MM.1S (cell line): ENCODE results near the gene RBMS3.

Source experiments
- CTCF ChIP-seq: fragments of 300-600 bp; sonication (generic); IDR thresholded peaks from 2 replicates; pipeline ENCODE4 v1.5.1; 2016; ENCODE audit warnings: antibody characterized with exemption, low read length, mixed read lengths
- EZH2 ChIP-seq: fragments of 300-600 bp; sonication (generic); optimal IDR thresholded peaks from 2 replicates; pipeline ENCODE3; 2017; ENCODE audit warnings: low read depth, mild to moderate bottlenecking, antibody characterized with exemption, low read length, mixed read lengths
- EZH2phosphoT487 ChIP-seq: fragments of 300-600 bp; sonication (generic); IDR thresholded peaks from 2 replicates; pipeline ENCODE4 v1.6.1; 2018; ENCODE audit warnings: antibody characterized with exemption, low read length

- TF ChIP-seq CTCF: no peak
- TF ChIP-seq EZH2: no peak
- TF ChIP-seq EZH2phosphoT487: no peak
Observed at GRCh38 chr3:29265509-29266072, 15.3 kb upstream of the RBMS3 start.
